ENCODE results near the gene PRDM2.

Gene PRDM2

DNA sequence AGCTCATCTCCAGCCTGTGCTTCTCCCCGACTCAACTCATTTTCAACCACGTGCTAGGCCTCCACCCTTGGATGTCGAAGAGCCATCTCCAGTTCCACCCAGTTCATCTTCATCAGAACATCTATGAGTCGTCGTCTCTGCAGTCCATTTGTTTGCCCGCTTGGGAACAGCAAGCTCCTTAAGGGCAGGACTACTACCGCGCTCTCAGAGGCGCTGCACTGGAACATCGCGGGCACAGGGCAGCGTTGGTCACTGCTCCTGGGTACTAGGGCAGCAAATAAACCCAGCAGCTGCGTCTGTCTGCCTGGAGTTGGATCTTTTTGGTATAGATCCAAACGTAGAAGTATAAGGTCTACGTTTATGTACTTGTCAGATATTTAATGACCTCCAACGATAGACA is 478 bp upstream of the PRDM2 start:
- peak; percentile 28 for DNase-seq (ENCODE audit: low read depth)

GRCh38 chr1:13700521-13701270 is 708 bp downstream of the PRDM2 start:
- DNase-seq (ENCODE audit: low read depth) = no peak

GRCh38 chr1:13701271-13701640 is 1.3 kb downstream of the PRDM2 start:
- no peak for DNase-seq (ENCODE audit: low read depth)

DNA sequence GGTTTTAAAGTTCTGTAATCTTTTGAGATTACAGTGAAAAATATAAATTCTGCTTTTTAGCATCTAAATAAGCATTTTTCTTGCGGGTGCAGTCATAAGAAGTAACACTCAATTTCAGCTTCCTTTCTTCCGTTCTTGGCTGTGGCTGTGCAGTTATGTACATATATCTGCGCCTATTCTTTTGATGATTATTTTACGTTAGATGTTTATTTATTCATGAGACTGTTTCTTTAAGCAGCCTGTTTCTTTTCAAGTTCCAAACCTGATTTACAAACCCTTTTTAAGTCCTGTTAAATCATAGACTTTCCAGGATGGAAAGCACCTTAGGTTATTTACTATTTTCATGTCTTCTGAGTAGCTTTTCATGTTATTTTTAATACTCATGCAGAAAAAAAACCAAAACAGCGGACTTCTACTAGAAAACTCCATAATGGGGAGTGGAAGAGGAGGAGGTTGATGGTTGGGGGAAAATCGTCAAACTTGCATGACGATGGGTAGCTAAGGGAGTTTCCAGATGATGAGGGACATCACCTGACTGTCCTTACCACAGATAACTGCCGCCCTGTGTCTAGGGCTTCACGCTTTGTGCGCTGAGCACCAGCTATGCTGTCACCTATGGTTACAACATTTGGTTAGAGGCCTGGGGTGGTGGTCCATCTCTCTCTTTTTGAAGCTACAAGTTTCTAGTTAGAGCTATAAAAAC is 2.6 kb downstream of the PRDM2 start:
- no peak for DNase-seq (ENCODE audit: low read depth)

DNA sequence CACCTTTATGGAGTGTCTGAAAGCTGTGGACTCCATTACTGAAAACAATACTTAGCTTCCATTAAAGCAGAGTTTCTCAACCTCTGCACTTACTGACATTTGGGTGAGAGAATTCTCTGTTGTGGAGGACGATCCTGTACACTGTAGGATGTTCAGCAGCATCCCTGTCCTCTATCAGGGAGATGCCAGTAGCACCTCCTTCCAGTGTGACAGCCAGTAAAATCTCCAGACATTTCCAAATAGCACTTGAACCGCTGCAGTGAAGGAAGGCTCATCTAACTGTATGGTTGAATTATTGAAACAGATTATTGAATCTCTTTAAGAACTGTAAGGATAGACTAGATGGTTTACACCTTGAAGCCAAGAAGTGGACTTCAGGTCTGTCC is 3.1 kb downstream of the PRDM2 start:
- no peak for DNase-seq (ENCODE audit: low read depth)

GRCh38 chr1:13703558-13704490 is 3.8 kb downstream of the PRDM2 start:
- no peak for DNase-seq (ENCODE audit: low read depth)

DNA sequence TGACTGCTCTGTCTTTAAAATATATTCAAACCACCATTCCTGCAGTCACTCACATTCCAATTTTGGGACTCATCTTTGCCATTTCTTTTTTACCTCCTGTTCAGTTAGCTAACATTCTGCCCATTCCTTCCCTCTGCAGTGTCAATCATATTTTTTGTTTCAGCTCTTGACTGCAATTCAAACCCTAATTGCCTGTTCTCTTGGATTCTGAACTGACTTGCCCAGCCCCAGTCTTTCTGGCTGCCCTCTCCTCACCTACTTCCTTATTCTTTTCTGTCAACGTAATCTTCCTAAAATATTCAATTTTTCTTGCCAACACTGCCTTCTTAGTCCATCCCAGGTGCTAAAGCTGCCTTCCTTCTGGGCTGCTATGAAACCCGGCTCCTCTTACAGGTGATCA is 6.1 kb downstream of the PRDM2 start:
- no peak for DNase-seq (ENCODE audit: low read depth)

DNA sequence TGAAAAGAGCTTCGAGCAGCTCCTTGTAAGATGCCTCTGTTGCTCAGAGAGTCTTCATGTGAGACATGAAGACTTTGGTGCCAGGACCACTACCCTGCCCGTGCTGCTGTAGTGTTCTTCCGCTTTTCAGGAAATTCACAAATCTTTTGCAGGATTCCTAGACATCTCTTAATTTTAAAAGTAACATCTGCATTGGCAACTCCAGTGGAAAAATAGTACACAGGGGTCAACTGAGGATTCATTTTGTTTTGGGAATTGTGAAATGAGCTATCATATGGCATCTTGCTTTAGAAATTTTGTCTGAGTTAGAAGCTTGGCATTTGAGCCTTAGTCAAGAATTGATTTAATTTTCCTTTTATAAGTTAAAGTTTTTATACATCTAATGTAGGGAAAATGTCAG is 7.2 kb downstream of the PRDM2 start:
- peak; percentile 46 for DNase-seq (ENCODE audit: low read depth)

- DNase-seq (ENCODE audit: low read depth) = no peak
Observed at GRCh38 chr1:13708380-13708982, 8.5 kb downstream of the PRDM2 start.

- DNase-seq (ENCODE audit: low read depth) = no peak
Observed at GRCh38 chr1:13710086-13710485, 10.1 kb downstream of the PRDM2 start.

DNA sequence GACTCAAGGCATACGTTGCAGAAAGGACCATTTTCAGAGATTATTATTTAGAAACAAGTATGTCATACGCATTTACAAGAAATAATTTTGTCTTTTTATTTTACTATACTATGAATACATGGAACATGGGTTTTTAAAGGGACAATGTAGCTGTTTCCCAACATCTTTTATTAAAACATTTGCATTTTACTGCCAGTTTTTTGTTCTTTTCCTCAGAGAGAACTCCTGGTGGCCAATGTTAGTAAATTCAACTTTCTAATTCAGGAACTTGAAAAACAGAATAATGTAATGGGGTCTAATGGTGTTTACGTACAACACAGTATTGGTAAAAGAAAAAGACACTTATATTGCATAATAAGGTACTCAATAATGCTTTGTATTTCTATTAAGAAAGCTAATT is 14.9 kb downstream of the PRDM2 start:
- DNase-seq (ENCODE audit: low read depth) = no peak

GRCh38 chr1:13715616-13716287 is 15.8 kb downstream of the PRDM2 start:
- DNase-seq (ENCODE audit: low read depth) = peak; percentile 36

- no peak for DNase-seq (ENCODE audit: low read depth)
Observed at GRCh38 chr1:13722808-13723360, 22.9 kb downstream of the PRDM2 start.

DNA sequence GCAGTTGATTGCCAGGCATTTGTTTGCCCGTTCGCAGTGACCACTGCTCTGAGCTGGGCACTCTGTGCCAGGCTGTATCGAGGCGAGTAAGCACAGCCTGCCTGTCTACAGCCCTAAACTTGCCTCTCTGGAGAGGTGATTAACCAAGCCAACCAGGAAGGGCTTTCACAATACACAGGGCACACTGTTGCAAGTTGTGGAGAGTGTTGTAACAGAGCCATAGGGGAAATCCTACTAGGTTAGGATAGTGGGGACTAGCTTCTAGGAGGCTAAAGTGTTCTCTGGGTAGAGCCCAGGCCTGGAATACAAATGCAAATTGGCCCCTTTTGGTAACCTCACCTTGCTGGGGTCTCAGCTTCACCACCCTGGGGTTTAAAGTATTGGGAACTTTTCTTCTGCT is 23.8 kb downstream of the PRDM2 start:
- DNase-seq (ENCODE audit: low read depth) = peak; percentile 79

GRCh38 chr1:13725714-13726175 is 25.8 kb downstream of the PRDM2 start:
- DNase-seq (ENCODE audit: low read depth) = peak; percentile 59

GRCh38 chr1:13728091-13728715 is 28.2 kb downstream of the PRDM2 start:
- no peak for DNase-seq (ENCODE audit: low read depth)

- DNase-seq (ENCODE audit: low read depth) = no peak
Observed at GRCh38 chr1:13730291-13730690, 30.3 kb downstream of the PRDM2 start.

GRCh38 chr1:13730751-13731482 is 30.9 kb downstream of the PRDM2 start:
- DNase-seq (ENCODE audit: low read depth) = peak; percentile 50

DNA sequence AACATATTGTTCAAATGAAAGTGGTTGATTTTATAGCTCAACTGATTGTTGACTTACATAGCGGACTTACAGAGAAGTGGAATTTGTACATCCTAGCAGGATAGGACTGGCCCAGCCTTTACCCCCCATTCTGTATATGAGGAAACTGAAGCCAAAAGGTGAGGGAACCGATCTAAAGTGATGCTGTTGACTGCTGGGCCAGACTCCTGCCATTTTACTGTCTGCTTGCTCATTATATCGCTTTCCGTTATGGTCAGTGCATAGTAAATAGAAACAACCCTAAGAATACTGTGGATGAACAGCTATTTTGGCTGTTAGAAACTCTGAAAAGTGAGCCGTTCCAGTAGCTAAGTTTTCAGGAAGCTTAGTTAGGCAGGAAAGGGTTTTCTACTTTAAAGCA is 31.9 kb downstream of the PRDM2 start:
- DNase-seq (ENCODE audit: low read depth) = no peak
